Calu3 (cell line): ENCODE measurements around the gene BARX1. TPM values are rescaled to one million over a fixed set of nuclear protein-coding genes. Genes with fewer than 3 reads are reported as not detected.

Source experiments
- BruUV-seq: library from RNA; stranded (reverse); fragments of 400-500 nt; replicated peaks from 2 replicates; lab custom pipeline; 2021; lab: Mats Ljungman, UMichigan
- CTCF ChIA-PET: fragments of 300-600 bp; sonication (Branson Sonifier 250); formaldehyde crosslinking; loops from one replicate; lab custom pipeline; 2022; ENCODE audit warnings: antibody characterized with exemption; lab: Charles Lee
- DNase-seq: peaks from one replicate; pipeline ENCODE4 v3.0.0; 2022
- H3K27ac Mint-ChIP-seq: one replicate; pipeline ENCODE4 v1.8.0; 2022; ENCODE audit warnings: mixed read lengths; ENCODE audit not compliant: unreplicated experiment
- H3K27me3 Mint-ChIP-seq: one replicate; pipeline ENCODE4 v1.8.0; 2022; ENCODE audit warnings: mixed read lengths; ENCODE audit not compliant: unreplicated experiment
- H3K36me3 Mint-ChIP-seq: one replicate; pipeline ENCODE4 v1.8.0; 2022; ENCODE audit warnings: mild to moderate bottlenecking, moderate library complexity, mixed read lengths; ENCODE audit not compliant: insufficient read depth, unreplicated experiment
- H3K4me1 Mint-ChIP-seq: one replicate; pipeline ENCODE4 v1.8.0; 2022; ENCODE audit warnings: mild to moderate bottlenecking, low read depth, mixed read lengths; ENCODE audit not compliant: unreplicated experiment
- H3K4me3 Mint-ChIP-seq: one replicate; pipeline ENCODE4 v1.8.0; 2022; ENCODE audit warnings: mild to moderate bottlenecking, low read depth, moderate library complexity, mixed read lengths; ENCODE audit not compliant: unreplicated experiment
- H3K9me3 Mint-ChIP-seq: one replicate; pipeline ENCODE4 v1.8.0; 2022; ENCODE audit warnings: low read depth, mixed read lengths; ENCODE audit not compliant: unreplicated experiment
- CTCF ChIP-seq: fragments of 200-600 bp; IDR thresholded peaks from one replicate; pipeline ENCODE4 v1.8.0; 2022; ENCODE audit warnings: antibody characterized with exemption; ENCODE audit not compliant: unreplicated experiment
- intact Hi-C: fragments of 100-400 bp; cut with micrococcal nuclease; formaldehyde crosslinking; loops from one replicate; pipeline ENCODE4 v1.10.0; 2022; ENCODE audit not compliant: unreplicated experiment
- total RNA-seq: library from RNA; stranded (reverse); gene quantifications from 2 replicates; pipeline ENCODE4 v1.2.3, GENCODE V29; 2022

Gene BARX1
- total RNA-seq, 1 experiment from 2014 or later: not detected

- no peak for DNase-seq
- Mint-ChIP-seq H3K4me3 (no peak overlapping the region), H3K9me3 (no peaks in the 10 kb centered on the region), H3K4me1 (no peaks in the 10 kb centered on the region), H3K27me3 (peaks cover 93% of the 10 kb centered on the region), H3K36me3 (no peaks in the 10 kb centered on the region), H3K27ac (no peak overlapping the region)
- no TSS peak for BruUV-seq
- TF ChIP-seq CTCF: no peak
- CTCF ChIA-PET: no interaction called here
- intact Hi-C loops: no loop called here
Observed at GRCh38 chr9:93902780-93903655, 52.1 kb downstream of the BARX1 start.

- intact Hi-C loops: no loop called here
- CTCF ChIA-PET: no interaction called here
- H3K9me3 Mint-ChIP-seq: no peaks in the 10 kb centered on the region
- H3K36me3 Mint-ChIP-seq: no peaks in the 10 kb centered on the region
- H3K4me3 Mint-ChIP-seq: no peak overlapping the region
- no peak for TF ChIP-seq CTCF
- no peak for DNase-seq
- H3K27me3 Mint-ChIP-seq: peaks cover 95% of the 10 kb centered on the region
- BruUV-seq: no TSS peak
- H3K4me1 Mint-ChIP-seq: no peaks in the 10 kb centered on the region
- no peak overlapping the region for H3K27ac Mint-ChIP-seq
Observed at GRCh38 chr9:93902051-93902779, 52.9 kb downstream of the BARX1 start.

Other genes with a start within 250 kb of the BARX1 start
- gene PTPDC1, start 129.1 kb upstream of the BARX1 start, total RNA-seq: 7.6 and 8.2 TPM in 2 replicates